HCT116 (cell line): ENCODE data around the gene PTPN21. TPM values are rescaled to one million over a fixed set of nuclear protein-coding genes. Genes with fewer than 3 reads are reported as not detected.

ENCODE experiments used
- ATAC-seq: fragments of 200-7000 bp; cut with Tn5 transposase; 2 replicates; pipeline ENCODE4 v1.9.1; 2020; ENCODE audit warnings: mild to moderate bottlenecking, moderate library complexity
- BruUV-seq: library from RNA; stranded (reverse); fragments of 400-500 nt; replicated peaks from 2 replicates; lab custom pipeline; 2021; lab: Mats Ljungman, UMichigan
- CTCF ChIA-PET: fragments of 300-600 bp; sonication (Branson Sonifier 250); formaldehyde crosslinking; loops from one replicate; lab custom pipeline; 2021; ENCODE audit warnings: antibody characterized with exemption; lab: Charles Lee
- POLR2A ChIA-PET: fragments of 300-600, 350-600 bp; sonication (Branson Sonifier 250); formaldehyde crosslinking; loops from one replicate; lab custom pipeline; 2021; ENCODE audit warnings: antibody characterized with exemption; lab: Charles Lee
- RAD21 ChIA-PET, 2 experiments: fragments of 300-600 bp; sonication (Branson Sonifier 250); formaldehyde crosslinking; loops; one replicate each; lab custom pipeline; 2023; ENCODE audit warnings: low total read pairs in 2 of 2; ENCODE audit not compliant: uncharacterized antibody in 2 of 2, unreplicated experiment in 2 of 2, low non-redundant PET in 1 of 2; lab: Charles Lee
- DNase-seq: peaks from one replicate; pipeline ENCODE4 v3.0.0-alpha.2; 2010; ENCODE audit warnings: low read depth, low spot score
- H2AFZ ChIP-seq: fragments of 200-600 bp; shearing (Covaris generic), sonication (generic); 2 replicates; pipeline ENCODE4 v1.6.1; 2017; ENCODE audit warnings: low read depth, mixed run types, mixed read lengths, antibody characterized with exemption, low read length; ENCODE audit not compliant: poor library complexity, severe bottlenecking
- H3K27ac ChIP-seq: 2 replicates; pipeline ENCODE4 v1.5.1; 2012; ENCODE audit warnings: low read depth, low read length
- H3K27me3 ChIP-seq: fragments of 200-600 bp; sonication (generic); 2 replicates; pipeline ENCODE4 v1.6.1; 2016; ENCODE audit warnings: mixed run types, low read length, mixed read lengths; ENCODE audit not compliant: insufficient read depth
- H3K36me3 ChIP-seq, 2 experiments: fragments of 200-500 bp in 1 of 2; fragments of 200-600 bp in 1 of 2; sonication (Bioruptor generic) in 1 of 2; sonication (generic) in 1 of 2; 2 replicates each; pipeline versions ENCODE4 v1.5.1 to v1.6.1; 2014 to 2016; ENCODE audit warnings: low read length in 2 of 2, inconsistent platforms in 1 of 2, mixed read lengths in 1 of 2, mixed run types in 1 of 2; ENCODE audit not compliant: insufficient read depth in 2 of 2, control insufficient read depth in 1 of 2
- H3K4me1 ChIP-seq, 2 experiments: fragments of 200-600 bp in 1 of 2; sonication (generic) in 1 of 2; 2 replicates each; pipeline versions ENCODE4 v1.5.1 to v1.6.1; 2012 to 2017; ENCODE audit warnings: low read length in 2 of 2, inconsistent platforms in 1 of 2, mild to moderate bottlenecking in 1 of 2, mixed read lengths in 1 of 2, mixed run types in 1 of 2, moderate library complexity in 1 of 2; ENCODE audit not compliant: insufficient read depth in 2 of 2, control insufficient read depth in 1 of 2
- H3K4me2 ChIP-seq: fragments of 200-600 bp; sonication (generic); 2 replicates; pipeline ENCODE4 v1.6.1; 2017; ENCODE audit warnings: mixed run types, low read length, mixed read lengths
- H3K4me3 ChIP-seq, 2 experiments: fragments of 200-600 bp in 1 of 2; sonication (generic) in 1 of 2; replicated peaks in 1 of 2; 2 replicates each; pipeline ENCODE4 v1.5.1; 2011 to 2016; ENCODE audit warnings: low read length in 2 of 2, control low read depth in 1 of 2, low read depth in 1 of 2, mild to moderate bottlenecking in 1 of 2, mixed read lengths in 1 of 2, mixed run types in 1 of 2
- H3K79me2 ChIP-seq: fragments of 200-600 bp; sonication (generic); 2 replicates; pipeline ENCODE4 v1.6.1; 2017; ENCODE audit warnings: mild to moderate bottlenecking, mixed run types, low read length, moderate library complexity, mixed read lengths; ENCODE audit not compliant: insufficient read depth
- H3K9ac ChIP-seq: fragments of 200-600 bp; sonication (generic); 2 replicates; pipeline ENCODE4 v1.6.1; 2016; ENCODE audit warnings: low read length, mixed read lengths
- H3K9me2 ChIP-seq: fragments of 200-600 bp; sonication (generic), shearing (Covaris generic); 2 replicates; pipeline ENCODE4 v1.6.1; 2017; ENCODE audit warnings: mixed run types, mild to moderate bottlenecking, moderate library complexity; ENCODE audit not compliant: insufficient read depth
- H3K9me3 ChIP-seq, 2 experiments: fragments of 200-500 bp in 1 of 2; fragments of 200-600 bp in 1 of 2; sonication (Bioruptor generic) in 1 of 2; sonication (generic) in 1 of 2; 2 replicates each; pipeline ENCODE4 v1.6.1; 2014 to 2017; ENCODE audit warnings: low read length in 2 of 2, mixed read lengths in 2 of 2, inconsistent platforms in 1 of 2, low read depth in 1 of 2, mild to moderate bottlenecking in 1 of 2, mixed run types in 1 of 2, moderate library complexity in 1 of 2; ENCODE audit not compliant: control insufficient read depth in 1 of 2, insufficient read depth in 1 of 2
- H4K20me1 ChIP-seq: fragments of 200-600 bp; sonication (generic), shearing (Covaris generic); 2 replicates; pipeline ENCODE4 v1.6.1; 2017; ENCODE audit warnings: mixed run types, mild to moderate bottlenecking, moderate library complexity; ENCODE audit not compliant: insufficient read depth
- CBX3 ChIP-seq: IDR thresholded peaks from 2 replicates; pipeline ENCODE4 v1.6.1; 2012; ENCODE audit warnings: low read depth
- CTCF ChIP-seq, 3 experiments: fragments of 200-600 bp in 1 of 3; sonication (generic) in 1 of 3; IDR thresholded peaks in 2 of 3; conservative IDR thresholded peaks in 1 of 3; 2 replicates each; pipeline ENCODE4 v1.5.1; 2012 to 2017; ENCODE audit warnings: low read depth in 2 of 3, low read length in 2 of 3, antibody characterized with exemption in 1 of 3, borderline replicate concordance in 1 of 3, control low read depth in 1 of 3, mild to moderate bottlenecking in 1 of 3, mixed read lengths in 1 of 3, mixed run types in 1 of 3, moderate library complexity in 1 of 3; ENCODE audit not compliant: insufficient read depth in 1 of 3
- EZH2phosphoT487 ChIP-seq: fragments of 200-600 bp; IDR thresholded peaks from 2 replicates; pipeline ENCODE4 v1.6.1; 2018; ENCODE audit warnings: antibody characterized with exemption, borderline replicate concordance
- FOSL1 ChIP-seq: IDR thresholded peaks from 2 replicates; pipeline ENCODE4 v1.6.1; 2012; ENCODE audit warnings: low read depth
- JUND ChIP-seq: IDR thresholded peaks from 2 replicates; pipeline ENCODE4 v1.6.1; 2012
- POLR2AphosphoS5 ChIP-seq: IDR thresholded peaks from 2 replicates; pipeline ENCODE4 v1.6.1; 2011; ENCODE audit warnings: mild to moderate bottlenecking, low read depth, low read length, moderate library complexity
- RAD21 ChIP-seq: IDR thresholded peaks from 2 replicates; pipeline ENCODE4 v1.6.1; 2012; ENCODE audit warnings: low read depth, mild to moderate bottlenecking
- SIN3A ChIP-seq: IDR thresholded peaks from 2 replicates; pipeline ENCODE4 v1.6.1; 2012; ENCODE audit warnings: low read depth
- SP1 ChIP-seq: IDR thresholded peaks from 2 replicates; pipeline ENCODE4 v1.6.1; 2012; ENCODE audit warnings: low read depth
- YY1 ChIP-seq: IDR thresholded peaks from 2 replicates; pipeline ENCODE4 v1.6.1; 2011; ENCODE audit warnings: low read length, low read depth, moderate library complexity, mild to moderate bottlenecking; ENCODE audit not compliant: insufficient replicate concordance; ENCODE audit errors: extremely low read depth
- intact Hi-C: fragments of 100-400 bp; cut with micrococcal nuclease; formaldehyde crosslinking; loops from 2 replicates; pipeline ENCODE4 v1.10.0; 2022
- total RNA-seq: library from RNA; stranded (reverse); gene quantifications from one replicate; pipeline ENCODE4 v1.2.1, GENCODE V29; 2021; ENCODE audit not compliant: unreplicated experiment

PTPN21 gene
- total RNA-seq, 1 experiment from 2014 or later, result 7.6 TPM

GRCh38 chr14:88562532-88562830 is 7.7 kb upstream of the PTPN21 start (continued):
- TF ChIP-seq SIN3A (no peak), POLR2AphosphoS5 (no peak), EZH2phosphoT487 (no peak), SP1 (no peak)

- Histone ChIP-seq H3K27me3 (no peaks in the 10 kb centered on the region), H3K36me3 (no peaks in the 10 kb centered on the region), H3K9me2 (no peaks in the 10 kb centered on the region), H3K79me2 (peaks cover 19% of the 10 kb centered on the region), H3K4me1 (peaks cover 8 to 25% of the 10 kb centered on the region in 2 experiments), H3K4me2 (no peak overlapping the region), H2AFZ (no peak overlapping the region), H3K9me3 (no peaks in the 10 kb centered on the region), H3K4me3 (no peak overlapping the region), H3K27ac (no peak overlapping the region), H3K9ac (no peak overlapping the region), H4K20me1 (no peaks in the 10 kb centered on the region)
- intact Hi-C loops, result loop anchor here (1.0 kb wide), 1 partner anchor 68 kb away; no protein-coding TSS in a partner anchor
- DNase-seq (no peak), ATAC-seq (no peak)
- ChIA-PET RAD21 (interaction anchor here in 1 of 2 experiments (0.8 kb wide), 1 partner anchor 66 kb away, joined by 3 read pairs; no protein-coding TSS in a partner anchor), CTCF (interaction anchor here (0.7 to 1.1 kb wide), 3 partner anchors 67 to 391 kb away, joined by 3 to 6 read pairs (median 5); no protein-coding TSS in a partner anchor), POLR2A (no interaction called here)
- TF ChIP-seq FOSL1 (no peak), JUND (no peak), CTCF (IDR thresholded peaks at IDR 0.05 in 2 of 3, conservative IDR thresholded peaks at IDR 0.05 in 1 of 3; ENCODE audit: borderline replicate concordance in 1 of 3, insufficient read depth in 1 of 3, low read depth in 2 of 3, low read length in 2 of 3) (peak; percentile 33 to 62 (median 51); a peak in 4 of 6 replicates), YY1 (no peak), RAD21 (peak; percentile 55), CBX3 (no peak)
- BruUV-seq, result no TSS peak
These were observed 5.0 kb upstream of the PTPN21 start for GRCh38 chr14:88559852-88560251.
